ENCODE data around the gene GPR35. TPM values are rescaled to one million over a fixed set of nuclear protein-coding genes. Genes with fewer than 3 reads are reported as not detected.

GPR35 gene, protein sequence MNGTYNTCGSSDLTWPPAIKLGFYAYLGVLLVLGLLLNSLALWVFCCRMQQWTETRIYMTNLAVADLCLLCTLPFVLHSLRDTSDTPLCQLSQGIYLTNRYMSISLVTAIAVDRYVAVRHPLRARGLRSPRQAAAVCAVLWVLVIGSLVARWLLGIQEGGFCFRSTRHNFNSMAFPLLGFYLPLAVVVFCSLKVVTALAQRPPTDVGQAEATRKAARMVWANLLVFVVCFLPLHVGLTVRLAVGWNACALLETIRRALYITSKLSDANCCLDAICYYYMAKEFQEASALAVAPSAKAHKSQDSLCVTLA
- 0.11 and 1.0 TPM in 2 replicates for total RNA-seq (2014; rRNA removed)
- 0.16 TPM for polyA plus RNA-seq (2012)

- peak; percentile 49 for DNase-seq (ENCODE audit: low read depth)
Measured at GRCh38 chr2:240624950-240625621, at the start of gene GPR35. Gene GPR35 (plus strand): TSS chr2:240625480. CDS start chr2:240629953, 4,473 bp downstream.

DNA sequence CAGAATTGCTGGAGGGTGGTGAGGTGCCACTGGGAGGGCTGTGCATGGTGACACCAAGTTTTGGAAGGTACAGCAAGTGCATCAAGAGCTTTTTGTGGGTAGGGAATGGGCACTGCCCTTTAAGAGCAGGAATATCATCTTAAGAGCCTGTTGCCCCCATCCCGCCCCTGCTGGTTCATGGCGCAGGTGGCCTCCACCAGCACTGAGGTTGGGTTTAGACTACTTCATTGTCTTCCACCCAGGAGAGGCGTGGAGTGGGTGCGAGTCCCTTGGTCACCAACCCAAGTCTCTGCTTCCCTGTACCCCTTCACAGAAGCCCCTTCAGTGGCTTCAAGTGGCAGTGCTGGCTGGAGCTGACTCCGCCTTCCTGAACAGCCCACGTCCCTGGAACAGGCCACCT is 49.2 kb upstream of the GPR35 start:
- no peak for DNase-seq (ENCODE audit: low read depth)

DNA sequence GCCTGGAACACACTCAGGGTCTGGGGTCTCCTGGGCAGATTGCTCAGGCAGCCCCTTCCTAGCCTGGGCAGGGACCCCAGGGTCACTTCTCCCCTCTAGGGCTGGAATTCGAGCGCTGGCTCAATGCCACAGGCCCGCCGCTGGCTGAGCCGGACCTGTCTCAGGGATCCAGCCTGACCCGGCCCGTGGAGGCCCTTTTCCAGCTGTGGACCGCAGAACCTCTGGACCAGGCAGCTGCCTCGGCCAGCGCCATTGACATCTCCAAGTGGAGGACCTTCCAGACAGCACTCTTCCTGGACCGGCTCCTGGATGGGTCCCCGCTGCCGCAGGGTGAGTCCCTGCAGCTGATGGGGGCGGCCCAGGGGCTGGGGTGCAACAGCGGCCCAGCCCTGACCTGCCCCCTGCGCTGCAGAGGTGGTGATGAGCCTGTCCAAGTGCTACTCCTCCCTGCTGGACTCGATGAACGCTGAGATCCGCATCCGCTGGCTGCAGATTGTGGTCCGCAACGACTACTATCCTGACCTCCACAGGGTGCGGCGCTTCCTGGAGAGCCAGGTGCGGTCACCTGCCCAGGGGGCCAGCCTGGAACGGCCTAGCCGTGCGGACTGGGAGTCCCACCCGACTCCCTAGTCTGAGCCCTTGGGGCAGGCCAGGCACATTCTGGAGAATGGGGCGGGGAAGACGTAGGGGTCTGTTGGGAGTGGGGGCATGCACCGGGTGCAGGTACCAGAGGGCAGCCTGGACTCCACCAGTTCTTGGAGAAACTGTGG is 48.7 kb upstream of the GPR35 start:
- DNase-seq (ENCODE audit: low read depth), result no peak

GRCh38 chr2:240577281-240578109 is 47.8 kb upstream of the GPR35 start:
- DNase-seq (ENCODE audit: low read depth), result no peak

- no peak for DNase-seq (ENCODE audit: low read depth)
Measured at GRCh38 chr2:240578110-240578450, 47.2 kb upstream of the GPR35 start.

DNA sequence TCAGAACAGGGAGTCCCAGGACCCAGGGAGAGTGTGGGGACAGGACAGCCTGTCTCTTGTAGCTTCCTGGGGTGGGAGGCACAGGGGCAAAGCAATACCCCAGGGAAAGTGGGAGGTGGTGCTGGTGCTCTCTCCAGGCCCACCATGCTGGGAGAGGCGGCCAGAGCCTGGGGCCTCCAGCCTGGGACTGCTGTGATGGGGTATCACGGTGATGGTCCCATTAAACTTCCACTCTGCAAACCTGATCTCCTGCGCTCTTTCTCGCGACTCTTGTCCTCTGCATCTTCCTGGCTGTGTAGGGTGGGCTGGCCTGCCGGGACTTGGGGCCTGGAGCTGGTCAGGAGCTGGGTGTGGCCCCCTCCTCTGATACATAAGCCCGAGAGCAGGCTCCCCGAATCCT is 46.8 kb upstream of the GPR35 start:
- DNase-seq (ENCODE audit: low read depth), result no peak

DNA sequence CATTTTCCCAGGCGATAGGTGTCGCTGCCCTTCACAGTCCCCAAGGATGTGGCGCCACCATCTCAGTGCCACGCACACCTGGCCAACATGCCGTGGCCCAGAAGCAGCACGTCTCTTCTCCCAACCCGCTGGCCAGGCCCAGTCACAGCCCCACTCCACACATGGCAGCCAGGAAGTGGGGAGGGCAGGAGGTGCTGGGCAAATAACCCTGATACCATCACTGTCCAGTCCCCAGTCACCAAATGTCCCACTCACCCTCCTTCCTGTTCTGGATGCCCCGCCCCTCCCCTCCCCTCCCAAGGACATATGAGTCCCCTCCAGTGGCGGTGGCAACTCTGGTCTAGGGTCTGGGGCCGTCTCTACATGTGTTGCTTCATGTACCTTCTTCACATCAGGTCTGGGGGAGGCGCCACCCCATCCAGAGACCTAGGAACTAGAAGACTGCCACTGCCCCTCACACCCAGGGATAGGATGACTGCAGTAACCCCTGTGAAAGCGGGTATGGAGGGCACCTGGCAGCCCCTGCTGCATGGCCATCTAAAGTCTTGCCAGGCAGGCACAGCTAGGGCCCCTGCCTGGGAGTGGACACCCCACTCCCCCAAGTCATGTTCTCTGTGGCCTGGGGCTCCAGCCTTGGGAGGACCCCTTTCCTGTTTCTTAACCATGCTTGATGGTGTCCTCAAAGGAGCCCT is 46.1 kb upstream of the GPR35 start:
- no peak for DNase-seq (ENCODE audit: low read depth)

GRCh38 chr2:240579771-240580614 is 45.3 kb upstream of the GPR35 start:
- peak; percentile 89 for DNase-seq (ENCODE audit: low read depth)

- no peak for DNase-seq (ENCODE audit: low read depth)
Measured at GRCh38 chr2:240581811-240582210, 43.5 kb upstream of the GPR35 start.

DNA sequence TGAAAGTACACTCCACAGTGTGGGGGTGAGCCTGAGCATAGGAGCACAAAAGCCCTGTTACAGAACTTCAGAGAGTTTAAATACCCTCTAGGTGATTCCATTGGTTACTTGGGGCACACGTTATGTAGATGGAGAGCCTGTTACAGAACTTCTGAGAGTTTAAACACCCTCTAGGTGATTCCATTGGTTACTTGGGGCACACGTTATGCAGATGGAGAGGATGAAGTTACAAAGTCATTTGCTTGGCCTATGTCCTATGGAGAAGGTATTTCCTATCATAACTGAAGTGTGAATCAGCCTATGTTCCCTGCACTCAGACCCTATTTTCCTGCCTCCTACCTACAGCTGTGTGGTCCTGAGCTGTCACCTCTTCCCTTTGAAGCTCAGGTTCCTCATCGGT is 42.5 kb upstream of the GPR35 start:
- no peak for DNase-seq (ENCODE audit: low read depth)

DNA sequence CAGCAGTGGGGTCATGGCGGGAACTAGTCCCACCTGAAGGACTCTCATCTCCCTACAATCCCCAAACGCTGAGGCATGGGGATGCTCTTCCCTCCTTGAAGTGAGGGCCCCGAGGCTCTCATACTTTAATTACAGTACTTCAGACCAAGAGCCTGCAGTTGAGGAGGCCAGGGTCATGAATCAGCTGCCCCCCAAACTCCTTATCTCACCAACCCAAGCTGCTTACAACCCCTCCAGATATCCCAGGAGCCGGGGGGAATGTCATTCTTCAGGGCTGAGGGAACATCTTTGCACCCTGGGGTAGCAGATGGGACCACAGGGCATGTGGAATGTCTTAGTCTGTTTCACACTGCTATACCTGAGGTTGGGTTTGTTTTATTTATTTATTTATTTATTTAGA is 41.5 kb upstream of the GPR35 start:
- DNase-seq (ENCODE audit: low read depth), result no peak

GRCh38 chr2:240584486-240585031 is 40.7 kb upstream of the GPR35 start:
- DNase-seq (ENCODE audit: low read depth), result peak; percentile 83

DNA sequence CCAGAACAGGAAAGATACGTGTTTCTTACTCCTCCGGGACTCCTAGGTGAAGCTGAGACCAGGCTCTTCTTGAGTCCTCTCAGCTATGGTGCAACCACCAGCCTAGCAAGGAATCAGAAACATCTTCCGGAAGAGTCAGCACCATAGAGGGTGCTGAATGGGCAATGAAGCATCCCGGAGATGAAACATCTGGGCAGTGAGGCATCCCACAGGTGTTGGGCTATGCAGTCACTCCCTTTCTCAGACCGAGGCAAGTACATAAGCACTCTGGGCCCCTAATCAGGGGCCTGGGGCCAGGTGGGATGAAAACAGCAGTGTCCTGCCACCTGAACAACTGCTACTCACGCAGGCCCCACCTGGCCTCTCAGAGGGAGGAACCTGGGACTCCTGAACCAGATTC is 40.2 kb upstream of the GPR35 start:
- no peak for DNase-seq (ENCODE audit: low read depth)

GRCh38 chr2:240585681-240586197 is 39.5 kb upstream of the GPR35 start:
- DNase-seq (ENCODE audit: low read depth), result no peak

- peak; percentile 91 for DNase-seq (ENCODE audit: low read depth)
Measured at GRCh38 chr2:240586198-240586918, 38.9 kb upstream of the GPR35 start, which contains the start of gene CAPN10. Gene CAPN10 (plus strand): TSS chr2:240586734. CDS start chr2:240586912, 178 bp downstream.

DNA sequence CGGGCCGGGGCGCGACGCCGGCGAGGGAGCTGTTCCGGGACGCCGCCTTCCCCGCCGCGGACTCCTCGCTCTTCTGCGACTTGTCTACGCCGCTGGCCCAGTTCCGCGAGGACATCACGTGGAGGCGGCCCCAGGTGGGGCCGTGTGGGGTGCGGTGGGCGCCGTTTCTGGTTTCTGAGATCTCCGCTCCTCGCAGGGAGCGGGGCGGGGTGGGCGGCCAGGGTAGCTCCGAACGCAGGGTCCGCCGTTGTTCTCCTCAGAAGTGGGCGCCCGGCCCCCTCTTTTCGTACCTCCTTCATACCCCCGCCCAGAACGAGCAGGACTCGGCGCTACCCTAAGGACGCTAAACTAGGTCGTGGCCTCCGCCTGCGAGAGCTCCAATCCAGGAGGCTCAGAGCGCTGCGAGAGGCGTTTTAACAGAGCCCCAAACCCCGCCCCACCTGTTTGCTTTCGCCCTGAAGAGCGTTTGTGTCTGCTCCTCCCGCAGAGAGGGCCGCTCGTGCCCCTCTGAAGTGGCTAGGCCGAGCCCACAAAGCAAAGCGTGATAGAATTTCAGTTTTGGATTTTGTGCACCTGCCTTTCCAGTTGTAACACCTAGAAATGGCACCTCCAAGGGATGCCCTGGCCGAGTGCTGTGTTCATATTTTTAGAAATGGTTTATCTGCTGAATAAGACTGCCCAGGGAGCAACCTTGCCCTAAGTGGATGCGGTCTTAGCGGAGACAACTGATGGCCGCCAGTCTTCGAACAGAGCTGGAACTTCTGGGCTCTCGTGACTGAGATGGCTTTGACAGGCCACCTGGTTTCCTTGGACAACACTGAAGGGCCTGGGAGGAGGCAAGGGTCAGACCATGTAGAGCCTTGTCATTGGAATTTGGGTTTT is 38.1 kb upstream of the GPR35 start:
- DNase-seq (ENCODE audit: low read depth), result no peak

GRCh38 chr2:240588006-240588655 is 37.1 kb upstream of the GPR35 start:
- DNase-seq (ENCODE audit: low read depth), result no peak

All from LHCN-M2 (cell line).